A673 (cell line): Measurements from ENCODE around the gene DOK4.

ENCODE experiments used
- EZH2 ChIP-seq: fragments of 200-600 bp; sonication (generic); IDR thresholded peaks from 2 replicates; pipeline ENCODE4 v1.6.1; 2017; ENCODE audit warnings: borderline replicate concordance, low read depth, mild to moderate bottlenecking, mixed read lengths, antibody characterized with exemption, low read length; ENCODE audit not compliant: poor library complexity, severe bottlenecking
- TF ChIP-seq, protein P1 (sequence below): fragments of 300-800, 200-600 bp; sonication (generic); conservative IDR thresholded peaks from 2 replicates; pipeline ENCODE4 v1.5.1; 2017; ENCODE audit warnings: low read depth, mild to moderate bottlenecking, antibody characterized with exemption, low read length, moderate library complexity, mixed read lengths

GRCh38 chr16:57516176-57516725, 30.0 kb upstream of the DOK4 start:
- TF ChIP-seq, protein P1, sequence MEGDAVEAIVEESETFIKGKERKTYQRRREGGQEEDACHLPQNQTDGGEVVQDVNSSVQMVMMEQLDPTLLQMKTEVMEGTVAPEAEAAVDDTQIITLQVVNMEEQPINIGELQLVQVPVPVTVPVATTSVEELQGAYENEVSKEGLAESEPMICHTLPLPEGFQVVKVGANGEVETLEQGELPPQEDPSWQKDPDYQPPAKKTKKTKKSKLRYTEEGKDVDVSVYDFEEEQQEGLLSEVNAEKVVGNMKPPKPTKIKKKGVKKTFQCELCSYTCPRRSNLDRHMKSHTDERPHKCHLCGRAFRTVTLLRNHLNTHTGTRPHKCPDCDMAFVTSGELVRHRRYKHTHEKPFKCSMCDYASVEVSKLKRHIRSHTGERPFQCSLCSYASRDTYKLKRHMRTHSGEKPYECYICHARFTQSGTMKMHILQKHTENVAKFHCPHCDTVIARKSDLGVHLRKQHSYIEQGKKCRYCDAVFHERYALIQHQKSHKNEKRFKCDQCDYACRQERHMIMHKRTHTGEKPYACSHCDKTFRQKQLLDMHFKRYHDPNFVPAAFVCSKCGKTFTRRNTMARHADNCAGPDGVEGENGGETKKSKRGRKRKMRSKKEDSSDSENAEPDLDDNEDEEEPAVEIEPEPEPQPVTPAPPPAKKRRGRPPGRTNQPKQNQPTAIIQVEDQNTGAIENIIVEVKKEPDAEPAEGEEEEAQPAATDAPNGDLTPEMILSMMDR = no peak
- TF ChIP-seq EZH2 = no peak
